ENCODE results near the gene PDF. TPM values are rescaled to one million over a fixed set of nuclear protein-coding genes. Genes with fewer than 3 reads are reported as not detected.

PDF gene
- total and polyA plus RNA-seq, 4 donors, result 3.6 to 6.0 (median 4.9) TPM

DNA sequence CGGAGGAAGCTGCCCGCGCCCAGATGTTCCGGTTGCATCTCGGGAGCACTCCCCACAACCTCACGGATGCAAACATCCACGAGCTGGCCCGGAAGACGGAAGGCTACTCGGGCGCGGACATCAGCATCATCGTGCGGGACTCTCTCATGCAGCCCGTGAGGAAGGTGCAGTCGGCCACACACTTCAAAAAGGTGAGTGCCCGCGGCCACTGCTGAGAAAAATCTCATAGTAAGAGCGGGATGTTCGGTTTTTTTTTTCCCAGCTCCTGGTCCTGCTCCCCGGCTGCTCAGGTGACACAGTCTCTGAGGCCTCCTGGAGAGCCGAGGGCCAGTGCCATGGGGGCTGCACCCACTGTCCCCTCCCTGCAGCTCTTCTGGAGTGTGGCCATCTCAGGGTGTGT lies 9.3 kb downstream of the PDF start:
- intact Hi-C loops (cut with DNase I), result no loop called here
- peak in 1 of 2 donors; percentile 68 for DNase-seq
- no peaks in the 10 kb centered on the region for H3K27me3 ChIP-seq (ENCODE audit: control insufficient read depth in 1 of 2, insufficient read depth in 2 of 2, low read length in 1 of 2)

DNA sequence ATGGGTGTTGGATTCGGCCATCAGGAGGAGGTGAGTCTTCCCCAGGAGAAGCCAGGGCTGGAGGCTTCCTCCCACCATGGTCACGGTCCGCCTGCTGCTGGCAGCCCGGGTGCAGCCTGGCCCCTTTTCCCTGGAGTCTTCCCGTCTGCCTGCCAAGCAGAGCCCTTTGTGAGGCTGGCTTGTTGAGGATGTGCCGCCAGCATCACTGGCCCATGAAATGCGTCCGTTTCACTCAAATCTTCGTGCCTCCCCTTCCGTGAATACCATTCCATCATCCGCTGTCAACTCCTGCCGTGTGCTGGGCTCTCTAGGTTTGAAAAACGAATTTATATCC lies 9.7 kb downstream of the PDF start:
- H3K36me3 ChIP-seq (ENCODE audit: control insufficient read depth in 1 of 2, insufficient read depth in 2 of 2, low read length in 1 of 2), result peaks cover 0 to 28% of the 10 kb centered on the region in 2 donors
- no peaks in the 10 kb centered on the region for H3K27me3 ChIP-seq (ENCODE audit: control insufficient read depth in 1 of 2, insufficient read depth in 2 of 2, low read length in 1 of 2)
- intact Hi-C loops (cut with DNase I), result no loop called here

More for the DNA sequence above, 9.3 kb downstream of the PDF start:
- no peak overlapping the region for H3K4me3 ChIP-seq (ENCODE audit: low read length in 2 of 2)
- H3K27ac ChIP-seq (ENCODE audit: low read depth in 1 of 2, low read length in 2 of 2), result no peak overlapping the region
- WGBS, 2 donors, result 86 to 88% methylated on average over 22 of the region's 22 CpGs
- no peaks in the 10 kb centered on the region for H3K4me1 ChIP-seq (ENCODE audit: control insufficient read depth in 1 of 2, insufficient read depth in 2 of 2, low read length in 2 of 2)
- no peak for ATAC-seq (ENCODE audit: low FRiP score)
- no peaks in the 10 kb centered on the region for H3K9me3 ChIP-seq (ENCODE audit: control insufficient read depth, low read length)
- H3K36me3 ChIP-seq (ENCODE audit: control insufficient read depth in 1 of 2, insufficient read depth in 2 of 2, low read length in 1 of 2), result peaks cover 0 to 28% of the 10 kb centered on the region in 2 donors

DNA sequence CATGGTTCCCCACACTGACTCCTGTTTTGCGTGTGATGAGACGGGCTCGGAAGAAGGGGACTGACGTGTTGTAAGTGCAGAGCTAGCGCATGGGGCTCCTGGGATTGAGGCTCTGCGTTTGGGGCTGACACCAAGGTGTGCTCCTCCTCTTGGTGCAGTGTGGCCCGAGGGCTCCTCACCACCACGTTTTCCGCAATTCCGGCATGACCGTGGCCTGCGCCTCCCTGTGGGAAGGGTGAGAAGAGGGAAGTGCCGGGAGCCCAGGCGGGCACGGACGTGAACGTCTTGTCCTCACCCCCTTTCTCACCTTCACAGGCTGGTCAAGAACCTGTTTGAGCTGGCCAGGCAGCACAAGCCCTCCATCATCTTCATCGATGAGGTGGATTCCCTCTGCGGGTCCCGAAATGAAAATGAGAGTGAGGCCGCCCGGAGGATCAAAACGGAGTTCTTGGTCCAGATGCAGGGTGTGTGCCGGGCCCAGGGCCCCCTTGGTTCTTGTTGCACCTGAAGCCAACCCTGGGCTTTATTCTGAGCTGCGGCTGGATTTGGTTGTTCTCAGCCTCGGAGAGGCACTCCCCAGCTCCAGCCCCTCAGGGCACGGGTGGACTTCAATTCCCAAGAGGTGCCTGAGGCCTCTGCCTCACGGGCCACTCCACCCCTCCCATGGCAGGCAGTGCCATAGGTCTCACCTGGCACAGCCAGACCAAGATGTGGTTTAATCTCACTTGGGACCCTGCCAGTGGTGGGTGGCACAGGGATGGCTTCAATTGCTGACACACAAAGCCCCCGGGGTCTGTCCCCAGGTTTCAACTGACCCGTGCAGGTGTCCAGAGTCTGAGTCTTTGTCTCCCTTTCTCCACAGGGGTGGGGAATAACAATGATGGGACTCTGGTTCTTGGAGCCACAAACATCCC lies 10.3 kb downstream of the PDF start:
- peak in 1 of 2 donors; percentile 65 for DNase-seq
- no peak overlapping the region for H3K27ac ChIP-seq (ENCODE audit: low read depth in 1 of 2, low read length in 2 of 2)
- intact Hi-C loops (cut with DNase I), result no loop called here
- H3K4me1 ChIP-seq (ENCODE audit: control insufficient read depth in 1 of 2, insufficient read depth in 2 of 2, low read length in 2 of 2), result no peaks in the 10 kb centered on the region
- H3K4me3 ChIP-seq (ENCODE audit: low read length in 2 of 2), result no peak overlapping the region
- no peaks in the 10 kb centered on the region for H3K9me3 ChIP-seq (ENCODE audit: control insufficient read depth, low read length)
- H3K27me3 ChIP-seq (ENCODE audit: control insufficient read depth in 1 of 2, insufficient read depth in 2 of 2, low read length in 1 of 2), result no peaks in the 10 kb centered on the region
- WGBS, 2 donors, result 87 to 91% methylated on average over 30 of the region's 30 CpGs
- H3K36me3 ChIP-seq (ENCODE audit: control insufficient read depth in 1 of 2, insufficient read depth in 2 of 2, low read length in 1 of 2), result peaks cover 0 to 28% of the 10 kb centered on the region in 2 donors
- no peak for ATAC-seq (ENCODE audit: low FRiP score)

More for the DNA sequence above, 9.7 kb downstream of the PDF start:
- Histone ChIP-seq H3K9me3 (ENCODE audit: control insufficient read depth, low read length) (no peaks in the 10 kb centered on the region), H3K4me1 (ENCODE audit: control insufficient read depth in 1 of 2, insufficient read depth in 2 of 2, low read length in 2 of 2) (no peaks in the 10 kb centered on the region), H3K4me3 (ENCODE audit: low read length in 2 of 2) (no peak overlapping the region), H3K27ac (ENCODE audit: low read depth in 1 of 2, low read length in 2 of 2) (no peak overlapping the region)
- ATAC-seq (ENCODE audit: low FRiP score), result no peak
- peak in 1 of 2 donors; percentile 55 for DNase-seq
- WGBS, 2 donors, result 73 to 76% methylated on average over 13 of the region's 13 CpGs

DNA sequence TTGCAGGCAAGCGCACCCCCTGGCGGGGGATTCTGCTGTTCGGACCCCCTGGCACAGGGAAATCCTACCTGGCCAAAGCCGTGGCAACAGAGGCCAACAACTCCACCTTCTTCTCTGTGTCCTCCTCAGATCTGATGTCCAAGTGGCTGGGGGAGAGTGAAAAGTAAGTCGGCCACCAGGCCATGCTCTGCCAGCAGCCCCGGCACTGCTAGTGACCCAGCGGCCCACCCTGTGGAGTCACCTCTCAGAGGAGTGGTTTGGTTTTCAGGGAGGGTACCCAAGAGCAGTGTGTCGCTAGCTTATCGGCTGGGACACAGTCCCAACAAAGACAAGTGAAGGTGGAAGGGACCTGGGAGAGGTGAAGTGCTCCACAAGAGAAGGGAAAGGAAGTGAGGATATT lies 11.0 kb downstream of the PDF start:
- WGBS, 2 donors, result 91 to 92% methylated on average over 9 of the region's 9 CpGs
- H3K4me3 ChIP-seq (ENCODE audit: low read length in 2 of 2), result no peak overlapping the region
- H3K9me3 ChIP-seq (ENCODE audit: control insufficient read depth, low read length), result no peaks in the 10 kb centered on the region
- no peaks in the 10 kb centered on the region for H3K27me3 ChIP-seq (ENCODE audit: control insufficient read depth in 1 of 2, insufficient read depth in 2 of 2, low read length in 1 of 2)
- DNase-seq (peak in 1 of 2 donors; percentile 37), ATAC-seq (ENCODE audit: low FRiP score) (no peak)
- intact Hi-C loops (cut with DNase I), result no loop called here
- no peak overlapping the region for H3K27ac ChIP-seq (ENCODE audit: low read depth in 1 of 2, low read length in 2 of 2)
- no peaks in the 10 kb centered on the region for H3K4me1 ChIP-seq (ENCODE audit: control insufficient read depth in 1 of 2, insufficient read depth in 2 of 2, low read length in 2 of 2)
- peaks cover 0 to 25% of the 10 kb centered on the region in 2 donors for H3K36me3 ChIP-seq (ENCODE audit: control insufficient read depth in 1 of 2, insufficient read depth in 2 of 2, low read length in 1 of 2)

- intact Hi-C loops (cut with DNase I), result no loop called here
- Histone ChIP-seq H3K4me1 (ENCODE audit: control insufficient read depth in 1 of 2, insufficient read depth in 2 of 2, low read length in 2 of 2) (no peaks in the 10 kb centered on the region), H3K4me3 (ENCODE audit: low read length in 2 of 2) (no peak overlapping the region), H3K27ac (ENCODE audit: low read depth in 1 of 2, low read length in 2 of 2) (no peak overlapping the region), H3K27me3 (ENCODE audit: control insufficient read depth in 1 of 2, insufficient read depth in 2 of 2, low read length in 1 of 2) (no peaks in the 10 kb centered on the region), H3K9me3 (ENCODE audit: control insufficient read depth, low read length) (no peaks in the 10 kb centered on the region), H3K36me3 (ENCODE audit: control insufficient read depth in 1 of 2, insufficient read depth in 2 of 2, low read length in 1 of 2) (peaks cover 0 to 25% of the 10 kb centered on the region in 2 donors)
- no peak for ATAC-seq (ENCODE audit: low FRiP score)
- peak in 1 of 2 donors; percentile 70 for DNase-seq
- WGBS, 2 donors, result 69 to 72% methylated on average over 10 of the region's 10 CpGs
Observed at GRCh38 chr16:69318911-69319289, 11.5 kb downstream of the PDF start.

DNA sequence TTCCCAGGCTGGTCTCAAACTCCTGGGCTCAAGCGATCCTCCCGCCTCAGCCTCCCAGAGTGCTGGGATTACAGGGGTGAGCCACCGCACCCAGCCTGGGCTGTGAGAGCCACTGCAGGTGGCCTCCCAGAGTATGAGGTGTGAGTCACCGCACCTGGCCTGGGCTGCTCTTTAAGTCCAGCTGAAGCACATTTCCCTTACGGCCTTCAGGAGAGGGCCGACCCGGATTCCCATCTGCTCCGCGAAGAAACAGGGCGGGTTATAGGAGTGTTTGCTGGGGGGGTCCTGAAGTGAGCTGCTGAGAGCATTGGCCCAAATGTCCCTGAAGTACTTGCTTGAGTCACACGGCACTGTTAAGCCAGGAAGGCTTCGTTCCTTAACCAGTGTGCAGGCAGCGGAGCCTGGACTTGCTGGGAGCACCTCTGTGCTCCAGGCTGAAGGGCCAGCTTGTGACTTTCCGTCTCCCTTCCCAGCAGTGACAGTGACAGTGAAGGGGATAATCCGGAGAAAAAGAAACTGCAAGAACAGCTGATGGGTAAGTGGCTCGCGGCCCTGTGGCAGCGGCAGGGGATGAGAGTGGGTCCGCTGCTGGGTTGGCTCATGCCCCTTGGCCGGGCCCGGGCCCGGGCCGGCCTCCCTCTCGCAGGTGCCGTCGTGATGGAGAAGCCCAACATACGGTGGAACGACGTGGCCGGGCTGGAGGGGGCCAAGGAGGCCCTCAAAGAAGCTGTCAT lies 12.0 kb downstream of the PDF start:
- H3K4me1 ChIP-seq (ENCODE audit: control insufficient read depth in 1 of 2, insufficient read depth in 2 of 2, low read length in 2 of 2), result no peaks in the 10 kb centered on the region
- peaks cover 0 to 23% of the 10 kb centered on the region in 2 donors for H3K36me3 ChIP-seq (ENCODE audit: control insufficient read depth in 1 of 2, insufficient read depth in 2 of 2, low read length in 1 of 2)
- intact Hi-C loops (cut with DNase I), result no loop called here
- peak in 1 of 2 donors; percentile 72 for DNase-seq
- no peak overlapping the region for H3K4me3 ChIP-seq (ENCODE audit: low read length in 2 of 2)
- H3K27ac ChIP-seq (ENCODE audit: low read depth in 1 of 2, low read length in 2 of 2), result no peak overlapping the region
- no peaks in the 10 kb centered on the region for H3K9me3 ChIP-seq (ENCODE audit: control insufficient read depth, low read length)
- WGBS, 2 donors, result 92% methylated on average over 30 of the region's 30 CpGs
- ATAC-seq (ENCODE audit: low FRiP score), result no peak
- H3K27me3 ChIP-seq (ENCODE audit: control insufficient read depth in 1 of 2, insufficient read depth in 2 of 2, low read length in 1 of 2), result no peaks in the 10 kb centered on the region

DNA sequence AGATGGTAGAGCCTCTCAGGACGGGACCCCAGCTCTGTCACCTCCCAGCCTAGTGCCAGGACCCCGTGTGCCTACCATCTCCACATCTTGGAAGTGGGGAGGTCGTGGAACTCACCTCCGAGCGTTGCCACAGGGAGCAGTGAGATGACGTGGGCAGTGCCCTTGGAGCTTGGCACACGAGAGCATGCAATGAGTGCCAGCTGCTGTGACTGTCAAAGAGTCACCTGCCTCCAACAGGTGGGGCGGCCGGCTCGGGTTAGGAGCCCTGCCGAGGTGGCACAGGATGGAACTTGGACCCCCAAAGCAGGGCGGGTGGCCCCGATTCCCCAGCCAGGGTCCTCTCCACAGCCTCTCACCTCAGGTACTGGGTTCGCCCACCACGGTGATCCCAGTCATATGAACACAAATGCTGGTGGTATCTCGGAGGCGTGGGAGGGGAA lies 13.8 kb downstream of the PDF start:
- 91% methylated on average over 17 of the region's 17 CpGs for WGBS, 2 donors
- H3K27me3 ChIP-seq (ENCODE audit: control insufficient read depth in 1 of 2, insufficient read depth in 2 of 2, low read length in 1 of 2), result no peaks in the 10 kb centered on the region
- no peak for ATAC-seq (ENCODE audit: low FRiP score)
- no peaks in the 10 kb centered on the region for H3K4me1 ChIP-seq (ENCODE audit: control insufficient read depth in 1 of 2, insufficient read depth in 2 of 2, low read length in 2 of 2)
- H3K4me3 ChIP-seq (ENCODE audit: low read length in 2 of 2), result no peak overlapping the region
- no peak overlapping the region for H3K27ac ChIP-seq (ENCODE audit: low read depth in 1 of 2, low read length in 2 of 2)
- H3K36me3 ChIP-seq (ENCODE audit: control insufficient read depth in 1 of 2, insufficient read depth in 2 of 2, low read length in 1 of 2), result peaks cover 0 to 20% of the 10 kb centered on the region in 2 donors
- intact Hi-C loops (cut with DNase I), result no loop called here
- DNase-seq, result peak in 1 of 2 donors; percentile 53
- H3K9me3 ChIP-seq (ENCODE audit: control insufficient read depth, low read length), result no peaks in the 10 kb centered on the region

- Histone ChIP-seq H3K4me1 (ENCODE audit: control insufficient read depth in 1 of 2, insufficient read depth in 2 of 2, low read length in 2 of 2) (no peaks in the 10 kb centered on the region), H3K27ac (ENCODE audit: low read depth in 1 of 2, low read length in 2 of 2) (no peak overlapping the region), H3K9me3 (ENCODE audit: control insufficient read depth, low read length) (no peaks in the 10 kb centered on the region), H3K36me3 (ENCODE audit: control insufficient read depth in 1 of 2, insufficient read depth in 2 of 2, low read length in 1 of 2) (peaks cover 0 to 19% of the 10 kb centered on the region in 2 donors), H3K27me3 (ENCODE audit: control insufficient read depth in 1 of 2, insufficient read depth in 2 of 2, low read length in 1 of 2) (no peaks in the 10 kb centered on the region), H3K4me3 (ENCODE audit: low read length in 2 of 2) (no peak overlapping the region)
- intact Hi-C loops (cut with DNase I), result no loop called here
- ATAC-seq (ENCODE audit: low FRiP score) (no peak), DNase-seq (peak in 1 of 2 donors; percentile 56)
- 85 to 87% methylated on average over 30 of the region's 30 CpGs for WGBS, 2 donors
Observed at GRCh38 chr16:69315486-69316311, 14.7 kb downstream of the PDF start.
